ELR (cell line): Measurements from ENCODE around the gene CACNA1A.
"Not testable (repeated sequence)": the region's sequence is repeated elsewhere in the genome, so short reads cannot be mapped to it uniquely, and the experiment has no call there.

Experiments used
- DNase-seq: peaks from one replicate; pipeline ENCODE4 v3.0.0-alpha.2; 2015; ENCODE audit warnings: low read depth

CACNA1A gene

GRCh38 chr19:13506471-13506820 is at the start of gene CACNA1A:
Gene CACNA1A (minus strand): TSS chr19:13506479. CDS start chr19:13506224, 255 bp downstream.
- peak; percentile 18 for DNase-seq

GRCh38 chr19:13554506-13555240 is 48.4 kb upstream of the CACNA1A start:
- DNase-seq = no peak

- DNase-seq = no peak
Measured at GRCh38 chr19:13553880-13554400, 47.7 kb upstream of the CACNA1A start.

GRCh38 chr19:13548131-13548530 is 41.9 kb upstream of the CACNA1A start:
- DNase-seq = no peak

- no peak for DNase-seq
Measured at GRCh38 chr19:13547102-13547501, 40.8 kb upstream of the CACNA1A start.

- no peak for DNase-seq
Measured at GRCh38 chr19:13544423-13544822, 38.1 kb upstream of the CACNA1A start.

- DNase-seq = no peak
Measured at GRCh38 chr19:13541554-13541953, 35.3 kb upstream of the CACNA1A start.

GRCh38 chr19:13539332-13539731 is 33.1 kb upstream of the CACNA1A start:
- DNase-seq = no peak

GRCh38 chr19:13538601-13539253 is 32.4 kb upstream of the CACNA1A start:
- DNase-seq = no peak

- no peak for DNase-seq
Measured at GRCh38 chr19:13537454-13537853, 31.2 kb upstream of the CACNA1A start.

- DNase-seq = no peak
Measured at GRCh38 chr19:13530720-13531119, 24.4 kb upstream of the CACNA1A start.

GRCh38 chr19:13529721-13530120 is 23.4 kb upstream of the CACNA1A start:
- DNase-seq = not testable (repeated sequence)

- DNase-seq = peak; percentile 45
Measured at GRCh38 chr19:13526552-13526951, 20.3 kb upstream of the CACNA1A start.

- peak; percentile 20 for DNase-seq
Measured at GRCh38 chr19:13521066-13521465, 14.8 kb upstream of the CACNA1A start.

GRCh38 chr19:13511947-13512346 is 5.7 kb upstream of the CACNA1A start:
- DNase-seq = no peak

GRCh38 chr19:13507053-13507611 is 853 bp upstream of the CACNA1A start:
- DNase-seq = peak; percentile 27

GRCh38 chr19:13505761-13506470 is 363 bp downstream of the CACNA1A start:
- DNase-seq = peak; percentile 26

- no peak for DNase-seq
Measured at GRCh38 chr19:13505164-13505695, 1.0 kb downstream of the CACNA1A start.

- no peak for DNase-seq
Measured at GRCh38 chr19:13503570-13504235, 2.6 kb downstream of the CACNA1A start.

- DNase-seq = no peak
Measured at GRCh38 chr19:13502231-13502630, 4.0 kb downstream of the CACNA1A start.

- no peak for DNase-seq
Measured at GRCh38 chr19:13499692-13500091, 6.6 kb downstream of the CACNA1A start.
